ENCODE results near the gene DUSP12.
A peak's percentile ranks its signal among the peaks of the same experiment; 100 is the strongest.
"Not testable (repeated sequence)": the region's sequence is repeated elsewhere in the genome, so short reads cannot be mapped to it uniquely, and the experiment has no call there.

The DUSP12 gene

DNA sequence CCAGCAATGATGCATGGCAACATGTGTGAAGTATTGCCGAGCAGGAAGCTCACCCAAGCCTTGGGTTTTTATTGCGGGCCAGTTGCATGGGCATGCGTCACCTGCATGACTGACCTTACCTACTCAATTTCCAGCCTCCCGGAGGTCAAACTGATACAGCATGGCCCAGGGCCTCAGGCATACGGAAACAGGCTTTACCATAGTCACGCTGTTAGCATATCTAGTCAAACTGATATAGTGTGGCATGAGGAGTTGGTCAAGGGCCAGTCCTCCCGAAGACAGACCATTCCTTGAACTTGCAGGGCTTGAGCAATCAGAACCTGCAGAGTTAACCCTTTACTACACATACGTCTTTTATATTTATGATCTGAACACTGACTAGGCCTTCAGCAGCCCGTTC lies 6.4 kb upstream of the DUSP12 start:
- no peak for DNase-seq (ENCODE audit: low read depth)
- H3K4me3 ChIP-seq (ENCODE audit: control insufficient read depth, low read depth, low read length) = no peak overlapping the region
- TF ChIP-seq CTCF (conservative IDR thresholded peaks at IDR 0.05; ENCODE audit: control insufficient read depth, insufficient read depth, low read depth, low read length) = no peak

GRCh38 chr1:161747801-161748200 lies 1.8 kb upstream of the DUSP12 start:
- TF ChIP-seq CTCF (conservative IDR thresholded peaks at IDR 0.05; ENCODE audit: control insufficient read depth, insufficient read depth, low read depth, low read length) = no peak
- no peak overlapping the region for H3K4me3 ChIP-seq (ENCODE audit: control insufficient read depth, low read depth, low read length)
- no peak for DNase-seq (ENCODE audit: low read depth)

DNA sequence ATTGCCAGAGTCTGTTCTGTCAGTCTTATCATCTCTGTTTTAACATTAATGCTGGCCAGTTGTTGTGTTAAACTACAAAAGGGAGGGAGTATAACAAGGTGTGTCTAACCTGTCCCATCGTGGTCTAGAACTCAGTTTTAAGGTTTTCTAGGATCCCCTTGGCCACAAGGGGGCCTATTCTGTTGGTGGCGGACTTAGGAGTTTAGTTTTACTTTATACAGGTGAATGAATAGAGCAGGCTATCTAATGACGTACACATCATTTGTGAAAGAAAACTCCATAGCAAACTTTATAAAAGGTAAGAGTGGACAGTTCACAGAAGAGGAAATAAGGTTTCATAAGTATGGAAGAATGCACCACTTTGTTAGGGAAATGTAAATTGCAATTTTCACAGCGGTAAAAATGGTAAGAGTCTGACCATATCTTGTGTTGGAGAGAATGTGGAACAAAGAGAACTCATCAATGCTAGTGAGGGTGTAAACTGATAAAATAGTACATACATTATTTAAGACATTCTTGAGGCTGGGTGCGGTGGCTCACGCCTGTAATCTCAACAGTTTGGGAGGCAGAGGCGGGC lies 14.0 kb downstream of the DUSP12 start:
- DNase-seq (ENCODE audit: low read depth) = peak; percentile 10
- H3K4me3 ChIP-seq (ENCODE audit: control insufficient read depth, low read depth, low read length) = no peak overlapping the region
- TF ChIP-seq CTCF (conservative IDR thresholded peaks at IDR 0.05; ENCODE audit: control insufficient read depth, insufficient read depth, low read depth, low read length) = peak; percentile 54

DNA sequence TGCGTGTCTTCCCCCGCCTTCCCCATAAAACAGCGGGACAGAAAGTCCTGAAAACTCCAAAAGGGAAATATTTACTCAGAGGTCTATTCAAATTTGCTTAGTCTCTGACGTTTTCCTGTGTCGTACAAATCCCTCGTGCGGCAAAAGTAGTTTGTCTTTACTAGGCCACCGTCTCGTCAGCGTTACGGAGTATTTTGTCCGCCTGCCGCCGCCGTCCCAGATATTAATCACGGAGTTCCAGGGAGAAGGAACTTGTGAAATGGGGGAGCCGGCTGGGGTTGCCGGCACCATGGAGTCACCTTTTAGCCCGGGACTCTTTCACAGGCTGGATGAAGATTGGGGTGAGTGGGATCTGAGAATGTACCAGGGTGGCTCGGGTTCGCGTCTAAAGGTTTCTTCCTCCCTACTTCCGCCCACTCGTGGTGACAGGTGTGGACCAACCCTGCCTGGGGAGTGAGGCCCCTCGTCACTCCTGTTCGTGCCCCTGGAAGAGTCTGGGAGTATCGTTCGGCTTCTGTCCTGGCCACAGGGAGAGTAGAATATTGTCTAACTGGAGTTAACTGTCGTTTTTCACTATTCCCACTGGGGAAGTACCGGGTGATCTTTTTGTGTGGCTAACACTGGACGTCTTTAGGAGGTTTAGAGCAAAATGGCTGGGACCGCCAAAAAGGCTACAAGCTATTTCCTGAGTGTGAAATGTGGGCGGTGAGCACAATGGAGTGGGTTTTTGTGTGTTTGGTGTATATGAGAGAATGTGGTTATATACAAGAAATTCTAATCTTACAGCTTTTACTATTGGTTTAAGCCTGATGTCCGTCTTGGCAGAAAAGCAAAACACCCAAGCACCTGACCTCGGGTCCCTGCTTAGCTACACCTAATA lies 16.8 kb downstream of the DUSP12 start, which contains the start of gene ATF6:
TSS of gene ATF6 (plus strand) at position 219 of the 880 bp plus-strand sequence. CDS start at position 260, 41 bp downstream.
- peak; percentile 95 for DNase-seq (ENCODE audit: low read depth)

DNA sequence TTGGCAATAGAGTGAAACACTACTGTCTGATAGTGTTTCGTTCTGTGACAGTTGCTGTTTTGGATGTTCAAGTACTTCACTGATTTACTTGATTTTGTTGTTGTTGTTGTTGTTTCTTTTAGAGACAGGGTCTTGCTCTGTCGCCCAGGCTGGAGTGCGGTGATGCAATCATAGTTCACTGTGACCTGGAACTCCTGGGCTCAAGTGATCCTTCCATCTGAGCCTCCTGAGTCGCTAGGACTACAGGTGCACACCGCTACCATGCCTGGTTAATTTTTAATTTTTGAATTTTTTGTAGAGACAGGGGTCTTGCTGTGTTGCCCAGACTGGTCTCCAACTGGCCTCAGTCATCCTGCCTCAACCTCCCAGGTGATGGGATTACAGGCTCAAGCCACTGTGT lies 18.9 kb downstream of the DUSP12 start:
- no peak overlapping the region for H3K4me3 ChIP-seq (ENCODE audit: control insufficient read depth, low read depth, low read length)
- DNase-seq (ENCODE audit: low read depth) = no peak
- TF ChIP-seq CTCF (conservative IDR thresholded peaks at IDR 0.05; ENCODE audit: control insufficient read depth, insufficient read depth, low read depth, low read length) = no peak

More for the DNA sequence above, 16.8 kb downstream of the DUSP12 start, which contains the start of gene ATF6:
- H3K4me3 ChIP-seq (ENCODE audit: control insufficient read depth, low read depth, low read length) = peak within 1 kb of the TSS; percentile 100
- TF ChIP-seq CTCF (conservative IDR thresholded peaks at IDR 0.05; ENCODE audit: control insufficient read depth, insufficient read depth, low read depth, low read length) = no peak

- no peak for DNase-seq (ENCODE audit: low read depth)
- no peak for TF ChIP-seq CTCF (conservative IDR thresholded peaks at IDR 0.05; ENCODE audit: control insufficient read depth, insufficient read depth, low read depth, low read length)
- H3K4me3 ChIP-seq (ENCODE audit: control insufficient read depth, low read depth, low read length) = no peak overlapping the region
Observed at GRCh38 chr1:161768986-161769672, 19.5 kb downstream of the DUSP12 start.

GRCh38 chr1:161769673-161770045 lies 20.1 kb downstream of the DUSP12 start:
- not testable (repeated sequence) for DNase-seq (ENCODE audit: low read depth); H3K4me3 ChIP-seq (ENCODE audit: control insufficient read depth, low read depth, low read length)
